Motor neuron (in vitro differentiated cells): ENCODE measurements around the gene LBP. TPM values are rescaled to one million over a fixed set of nuclear protein-coding genes. Genes with fewer than 3 reads are reported as not detected.
"Not testable (repeated sequence)": the region's sequence is repeated elsewhere in the genome, so short reads cannot be mapped to it uniquely, and the experiment has no call there.

Experiments used
- ATAC-seq, 8 experiments: fragments of 200-7000 bp; cut with Tn5 transposase; replicated peaks in 6 of 8; 2 replicates each; pipeline ENCODE4 v1.8.0; 2021; ENCODE audit warnings: mild to moderate bottlenecking in 8 of 8, moderate library complexity in 8 of 8
- H3K27ac ChIP-seq, 2 donors: fragments of 250-450 bp; sonication (Bioruptor Pico); 2 replicates each; pipeline ENCODE4 v1.9.0; 2021; ENCODE audit warnings: antibody characterized with exemption in 2 of 2, mild to moderate bottlenecking in 2 of 2, moderate library complexity in 1 of 2
- H3K4me1 ChIP-seq, 2 donors: fragments of 250-450 bp; sonication (Bioruptor Pico); replicated peaks in 1 of 2; 2 replicates each; pipeline ENCODE4 v1.6.1; 2021; ENCODE audit warnings: antibody characterized with exemption in 2 of 2, mild to moderate bottlenecking in 2 of 2, moderate library complexity in 1 of 2
- H3K4me3 ChIP-seq, 5 donors: fragments of 250-450 bp; sonication (Bioruptor Pico); 2 replicates each; pipeline ENCODE4 v1.9.0; 2021; ENCODE audit warnings: antibody characterized with exemption in 5 of 5, mild to moderate bottlenecking in 5 of 5, moderate library complexity in 4 of 5
- WGBS, 10 experiments: fragments of 450-650 bp; shearing (Covaris generic); methylation state at CpG; one replicate each; pipeline ENCODE4 v1.0.0; 2022; 5-methylcytosine and 5-hydroxymethylcytosine counted together
- in situ Hi-C, 9 experiments: fragments of 400-800 bp; cut with MboI; loops; one replicate each; pipeline ENCODE4 v1.15.0; 2021; ENCODE audit warnings: low sequenced_read_pairs in 9 of 9, low pct_unique_long_range_greater_than_20kb in 2 of 9; ENCODE audit not compliant: unreplicated experiment in 9 of 9
- total RNA-seq, 8 experiments: library from RNA; unstranded; fragments of 300-600 nt; gene quantifications; 2 replicates each; pipeline versions ENCODE4 v1.2.3 to v1.2.4, GENCODE V29; 2022

The LBP gene
- total RNA-seq, 8 experiments from 2014 or later, result 0.15 to 0.67 (median 0.42) TPM; not detected in 5

DNA sequence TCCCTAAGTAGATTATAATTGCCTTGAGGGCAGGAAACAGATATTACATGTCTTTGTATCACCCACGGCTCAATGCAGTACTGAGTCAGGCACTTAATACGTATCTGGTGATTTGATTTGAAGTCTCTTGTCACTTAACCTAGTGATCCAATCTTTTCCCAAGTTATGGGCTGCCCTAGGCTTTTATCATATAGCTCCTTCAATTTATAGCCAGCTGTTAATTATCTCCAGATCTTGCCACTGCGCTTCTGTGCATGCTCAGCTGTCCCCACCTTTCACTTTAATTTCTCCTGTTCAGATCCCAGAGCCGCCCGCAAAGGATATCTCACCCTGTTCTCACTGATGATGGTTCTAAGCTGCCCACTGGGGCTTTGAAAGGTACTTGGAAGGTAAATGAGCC, 47.0 kb downstream of the LBP start:
- Histone ChIP-seq H3K4me3 (no peak overlapping the region), H3K4me1 (no peaks in the 10 kb centered on the region), H3K27ac (no peak overlapping the region)
- in situ Hi-C loops, result no loop called here
- 0 to 100% (median 80%) methylated on average over 1 to 5 of the region's 5 CpGs; no CpG with 5 or more reads in 1 of the 10 experiments for WGBS, 10 experiments
- no peak for ATAC-seq

DNA sequence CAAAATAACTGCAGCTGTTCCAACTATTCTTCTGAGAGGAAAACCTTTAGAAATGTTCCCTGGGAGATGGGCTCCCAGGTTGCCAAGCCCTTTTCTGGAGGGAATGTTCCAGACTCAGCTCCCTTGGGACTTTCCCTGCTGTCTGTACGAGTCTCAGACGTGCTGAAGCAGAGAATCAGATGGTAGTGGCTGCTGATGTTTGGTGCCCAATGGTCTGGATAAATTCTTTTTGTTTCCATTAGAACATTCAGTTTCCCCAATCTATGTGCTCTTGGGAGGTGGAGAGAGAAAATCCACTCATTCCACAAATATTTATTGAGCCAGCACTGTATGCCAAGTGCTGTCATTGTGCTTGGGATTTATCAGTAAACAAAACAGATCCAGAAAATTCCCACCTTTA, 48.9 kb downstream of the LBP start:
- Histone ChIP-seq H3K27ac (no peak overlapping the region), H3K4me1 (no peaks in the 10 kb centered on the region), H3K4me3 (no peak overlapping the region)
- no peak for ATAC-seq
- in situ Hi-C loops, result no loop called here
- 58 to 80% (median 64%) methylated on average over 1 to 2 of the region's 2 CpGs; no CpG with 5 or more reads in 7 of the 10 experiments for WGBS, 10 experiments

- H3K4me1 ChIP-seq, ATAC-seq, H3K4me3 ChIP-seq, in situ Hi-C loops, H3K27ac ChIP-seq: not testable (repeated sequence)
- WGBS, 10 experiments, result 75 to 95% (median 89%) methylated on average over 1 to 2 of the region's 2 CpGs; no CpG with 5 or more reads in 6 of the 10 experiments
These were observed 49.6 kb downstream of the LBP start for GRCh38 chr20:38395751-38396395.

DNA sequence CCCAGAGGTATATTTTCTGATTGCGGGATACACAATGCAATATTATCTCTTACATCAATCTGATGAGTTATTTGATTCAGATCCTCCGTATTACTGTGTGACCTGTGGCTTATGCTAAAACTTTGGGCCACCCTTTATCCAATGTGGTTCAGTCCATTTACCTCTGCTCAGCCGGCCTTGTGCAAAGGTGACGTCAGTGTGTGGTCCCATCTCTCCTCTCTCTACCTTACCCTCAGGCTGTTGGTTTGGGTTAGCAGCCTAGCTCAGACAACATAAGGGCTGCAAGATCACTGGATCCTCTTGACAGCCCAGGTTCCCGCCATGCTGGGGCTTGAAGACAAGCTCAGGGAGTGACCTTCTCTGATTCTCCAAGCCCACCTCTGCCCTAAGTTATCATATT, 55.8 kb downstream of the LBP start:
- in situ Hi-C loops, result loop anchor here in 2 of 9 experiments (25.0 kb wide), 2 partner anchors 165 to 340 kb away; no protein-coding TSS in a partner anchor
- Histone ChIP-seq H3K4me3 (no peak overlapping the region), H3K4me1 (no peaks in the 10 kb centered on the region), H3K27ac (no peak overlapping the region)
- ATAC-seq, result no peak
- WGBS, 10 experiments, result 70 to 100% (median 83%) methylated on average over 1 to 2 of the region's 5 CpGs; no CpG with 5 or more reads in 3 of the 10 experiments

DNA sequence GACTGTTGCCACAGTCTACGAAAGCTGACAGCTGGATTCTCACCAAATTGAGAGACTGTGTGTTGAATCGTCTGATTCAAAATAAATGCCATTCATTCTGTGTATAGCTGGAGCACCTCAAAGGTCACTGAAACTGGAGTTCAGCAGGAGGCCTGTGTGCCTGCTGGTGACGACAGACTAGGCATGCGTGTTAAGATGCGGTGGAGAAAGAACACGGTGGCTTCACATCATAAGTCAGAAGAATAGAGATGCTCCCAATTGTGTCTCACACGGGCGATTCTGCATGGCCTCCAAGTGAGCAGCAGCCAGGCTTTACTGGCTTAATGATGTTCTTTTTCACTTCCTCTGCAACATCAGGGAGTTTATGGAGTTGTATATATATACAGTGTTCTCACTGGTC, 56.5 kb downstream of the LBP start:
- H3K4me3 ChIP-seq, result no peak overlapping the region
- no peak overlapping the region for H3K27ac ChIP-seq
- in situ Hi-C loops, result loop anchor here in 2 of 9 experiments (25.0 kb wide), 2 partner anchors 166 to 341 kb away; no protein-coding TSS in a partner anchor
- H3K4me1 ChIP-seq, result no peaks in the 10 kb centered on the region
- no peak for ATAC-seq
- 50 to 100% (median 88%) methylated on average over 1 to 7 of the region's 8 CpGs; no CpG with 5 or more reads in 1 of the 10 experiments for WGBS, 10 experiments

DNA sequence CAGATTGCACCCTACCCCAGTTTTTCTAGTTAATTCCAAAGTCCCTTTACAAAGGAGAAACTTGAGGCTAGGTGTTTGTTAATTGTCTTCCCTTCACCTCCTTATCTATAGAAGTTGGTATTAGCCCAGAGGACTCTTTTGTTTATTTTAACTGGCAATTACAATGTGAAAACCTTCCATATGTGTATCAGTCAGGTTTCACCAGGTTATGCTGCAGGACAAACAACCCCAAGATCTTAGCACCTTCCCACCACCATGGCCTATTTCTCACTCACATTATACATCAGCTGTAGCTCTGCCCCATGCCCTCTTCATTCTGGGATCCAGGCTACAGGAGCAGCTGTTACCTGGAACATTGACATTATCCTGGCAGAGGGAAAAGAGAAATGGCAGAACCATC, 57.7 kb downstream of the LBP start:
- no peak for ATAC-seq
- Histone ChIP-seq H3K27ac (no peak overlapping the region), H3K4me3 (no peak overlapping the region), H3K4me1 (no peaks in the 10 kb centered on the region)
- in situ Hi-C loops, result loop anchor here in 2 of 9 experiments (25.0 kb wide), 2 partner anchors 167 to 342 kb away; no protein-coding TSS in a partner anchor

GRCh38 chr20:38405132-38405531, 58.9 kb downstream of the LBP start:
- no peak overlapping the region for H3K27ac ChIP-seq
- in situ Hi-C loops, result loop anchor here in 2 of 9 experiments (25.0 kb wide), 2 partner anchors 168 to 343 kb away; no protein-coding TSS in a partner anchor
- 33 to 100% (median 96%) methylated on average over 1 to 2 of the region's 2 CpGs; no CpG with 5 or more reads in 2 of the 10 experiments for WGBS, 10 experiments

DNA sequence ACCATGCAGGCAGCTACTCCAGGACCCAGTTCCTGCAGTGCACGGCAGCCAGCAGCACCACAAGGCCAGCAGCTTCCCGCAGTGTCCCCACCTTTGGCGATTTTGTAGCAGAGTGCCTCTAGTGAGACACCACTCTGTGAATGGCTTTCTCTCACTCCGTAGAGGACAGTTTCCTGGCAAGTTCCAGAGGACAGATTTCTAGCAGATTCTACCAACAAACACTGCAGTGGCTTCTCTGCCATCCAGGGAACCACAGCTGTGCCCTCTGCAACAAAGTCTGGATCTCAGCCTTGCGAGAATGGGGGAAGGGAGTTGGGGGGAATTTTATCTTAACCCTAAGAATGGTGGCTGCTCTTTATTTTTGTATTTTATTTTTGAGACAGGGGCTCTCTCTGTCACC, 60.2 kb downstream of the LBP start:
- in situ Hi-C loops, result loop anchor here in 2 of 9 experiments (25.0 kb wide), 2 partner anchors 169 to 344 kb away; no protein-coding TSS in a partner anchor
- ATAC-seq, result no peak
- 85 to 94% (median 91%) methylated on average over 3 to 4 of the region's 5 CpGs; no CpG with 5 or more reads in 5 of the 10 experiments for WGBS, 10 experiments
- no peak overlapping the region for H3K4me3 ChIP-seq
- H3K27ac ChIP-seq, result no peak overlapping the region
- H3K4me1 ChIP-seq, result no peaks in the 10 kb centered on the region

More at GRCh38 chr20:38405132-38405531, 58.9 kb downstream of the LBP start:
- H3K4me3 ChIP-seq, result no peak overlapping the region
- H3K4me1 ChIP-seq, result no peaks in the 10 kb centered on the region
- no peak for ATAC-seq

GRCh38 chr20:38407321-38407720, 61.0 kb downstream of the LBP start:
- no peak for ATAC-seq
- no CpG with 5 or more reads among the region's 29 CpGs for WGBS, 10 experiments
- no peak overlapping the region for H3K27ac ChIP-seq
- in situ Hi-C loops, result loop anchor here in 2 of 9 experiments (25.0 kb wide), 2 partner anchors 170 to 345 kb away; no protein-coding TSS in a partner anchor
- no peaks in the 10 kb centered on the region for H3K4me1 ChIP-seq
- no peak overlapping the region for H3K4me3 ChIP-seq

DNA sequence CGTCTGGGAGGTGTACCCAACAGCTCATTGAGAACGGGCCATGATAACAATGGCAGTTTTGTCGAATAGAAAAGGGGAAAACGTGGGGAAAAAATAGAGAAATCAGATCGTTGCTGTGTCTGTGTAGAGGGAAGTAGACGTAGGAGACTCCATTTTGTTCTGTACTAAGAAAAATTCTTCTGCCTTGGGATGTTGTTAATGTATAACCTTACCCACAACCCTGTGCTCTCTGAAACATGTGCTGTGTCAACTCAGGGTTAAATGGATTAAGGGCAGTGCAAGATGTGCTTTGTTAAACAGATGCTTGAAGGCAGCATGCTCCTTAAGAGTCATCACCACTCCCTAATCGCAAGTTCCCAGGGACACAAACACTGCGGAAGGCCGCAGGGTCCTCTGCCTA, 61.5 kb downstream of the LBP start:
- not testable (repeated sequence) for H3K4me3 ChIP-seq, ATAC-seq, H3K4me1 ChIP-seq, H3K27ac ChIP-seq
- in situ Hi-C loops, result loop anchor here in 2 of 9 experiments (25.0 kb wide), 2 partner anchors 171 to 346 kb away; no protein-coding TSS in a partner anchor
- 73 to 83% (median 75%) methylated on average over 2 to 3 of the region's 9 CpGs; no CpG with 5 or more reads in 7 of the 10 experiments for WGBS, 10 experiments

GRCh38 chr20:38412877-38413577, 66.7 kb downstream of the LBP start:
- WGBS, 10 experiments, result 49 to 100% (median 90%) methylated on average over 1 to 6 of the region's 9 CpGs; no CpG with 5 or more reads in 1 of the 10 experiments
- no peak for ATAC-seq
- in situ Hi-C loops, result loop anchor here in 2 of 9 experiments (25.0 kb wide), 2 partner anchors 176 to 351 kb away; no protein-coding TSS in a partner anchor
- no peak overlapping the region for H3K4me3 ChIP-seq
- no peak overlapping the region for H3K27ac ChIP-seq
- no peaks in the 10 kb centered on the region for H3K4me1 ChIP-seq

GRCh38 chr20:38414769-38415450, 68.6 kb downstream of the LBP start:
- 61 to 100% (median 91%) methylated on average over 1 to 9 of the region's 14 CpGs for WGBS, 10 experiments
- in situ Hi-C loops, result loop anchor here in 2 of 9 experiments (25.0 kb wide), 2 partner anchors 178 to 353 kb away; no protein-coding TSS in a partner anchor
- no peaks in the 10 kb centered on the region for H3K4me1 ChIP-seq
- ATAC-seq, result peak in 1 of 8 experiments; percentile 9
- no peak overlapping the region for H3K4me3 ChIP-seq
- H3K27ac ChIP-seq, result no peak overlapping the region
